ENCODE data around the gene LRBA. TPM values are rescaled to one million over a fixed set of nuclear protein-coding genes. Genes with fewer than 3 reads are reported as not detected.
A peak's percentile ranks its signal among the peaks of the same experiment; 100 is the strongest.

Gene LRBA
- total and polyA plus RNA-seq, 2 donors (not counting 1 experiment from before 2014, with no cell fraction given), result 16.4 to 36.7 TPM

DNA sequence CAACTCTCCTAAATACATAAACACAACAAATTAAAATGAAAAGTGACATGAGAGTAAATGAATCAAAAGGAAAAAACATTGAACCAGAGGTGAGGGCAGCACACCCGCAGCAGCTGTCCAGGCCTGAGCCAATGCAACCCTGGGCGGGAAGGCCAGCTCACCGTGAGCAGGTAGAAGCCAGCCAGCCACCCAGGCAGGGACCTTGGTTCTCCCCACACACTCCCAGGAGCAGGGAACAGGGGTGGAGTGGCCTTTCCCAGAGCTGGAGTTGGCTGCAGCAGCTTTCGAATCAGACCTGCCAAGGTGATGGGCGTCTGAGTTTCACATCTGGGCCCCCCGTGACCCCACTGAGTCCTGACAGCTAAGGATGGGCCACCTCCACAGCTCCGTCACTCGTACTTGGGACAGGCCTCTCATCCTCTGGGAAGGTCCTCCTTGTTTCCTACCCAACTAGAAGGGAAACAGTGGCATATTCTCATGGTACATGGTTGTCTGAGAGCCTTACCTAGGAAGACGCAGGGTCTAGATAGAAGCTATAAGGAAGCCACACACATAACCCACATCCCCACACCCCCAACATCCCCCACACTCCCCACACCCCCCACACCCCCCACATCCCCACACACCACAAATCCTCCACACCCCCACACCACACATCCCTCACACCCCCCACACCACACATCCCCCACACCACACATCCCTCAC lies 764.6 kb downstream of the LRBA start:
- Histone ChIP-seq H3K9ac (ENCODE audit: insufficient read depth, low read length) (no peak overlapping the region), H3K36me3 (ENCODE audit: control insufficient read depth, insufficient read depth, low read length) (peaks cover 2% of the 10 kb centered on the region), H4K20me1 (ENCODE audit: control insufficient read depth, extremely low read depth, insufficient read depth, low read length) (no peaks in the 10 kb centered on the region), H3K9me3 (ENCODE audit: control insufficient read depth, insufficient read depth, low read depth, low read length) (no peaks in the 10 kb centered on the region), H3K4me2 (ENCODE audit: extremely low read depth, insufficient read depth, low read length) (no peak overlapping the region), H3K27me3 (ENCODE audit: control insufficient read depth, insufficient read depth, low read length) (no peaks in the 10 kb centered on the region), H3K4me1 (ENCODE audit: control insufficient read depth, extremely low read depth, insufficient read depth, low read length) (no peaks in the 10 kb centered on the region), H2AFZ (ENCODE audit: low read length) (no peak overlapping the region), H3K27ac (ENCODE audit: insufficient read depth, low read length) (no peak overlapping the region), H3K4me3 (replicated peaks in 1 of 4; ENCODE audit: control extremely low read depth in 1 of 4, insufficient read depth in 1 of 4, low read depth in 3 of 4, low read length in 4 of 4) (no peak overlapping the region), H3K79me2 (ENCODE audit: control insufficient read depth, insufficient read depth, low read length) (no peaks in the 10 kb centered on the region)
- TF ChIP-seq EZH2 (IDR thresholded peaks at IDR 0.05; ENCODE audit: low read length, missing control alignments), result no peak
- TF ChIP-seq, protein P1, sequence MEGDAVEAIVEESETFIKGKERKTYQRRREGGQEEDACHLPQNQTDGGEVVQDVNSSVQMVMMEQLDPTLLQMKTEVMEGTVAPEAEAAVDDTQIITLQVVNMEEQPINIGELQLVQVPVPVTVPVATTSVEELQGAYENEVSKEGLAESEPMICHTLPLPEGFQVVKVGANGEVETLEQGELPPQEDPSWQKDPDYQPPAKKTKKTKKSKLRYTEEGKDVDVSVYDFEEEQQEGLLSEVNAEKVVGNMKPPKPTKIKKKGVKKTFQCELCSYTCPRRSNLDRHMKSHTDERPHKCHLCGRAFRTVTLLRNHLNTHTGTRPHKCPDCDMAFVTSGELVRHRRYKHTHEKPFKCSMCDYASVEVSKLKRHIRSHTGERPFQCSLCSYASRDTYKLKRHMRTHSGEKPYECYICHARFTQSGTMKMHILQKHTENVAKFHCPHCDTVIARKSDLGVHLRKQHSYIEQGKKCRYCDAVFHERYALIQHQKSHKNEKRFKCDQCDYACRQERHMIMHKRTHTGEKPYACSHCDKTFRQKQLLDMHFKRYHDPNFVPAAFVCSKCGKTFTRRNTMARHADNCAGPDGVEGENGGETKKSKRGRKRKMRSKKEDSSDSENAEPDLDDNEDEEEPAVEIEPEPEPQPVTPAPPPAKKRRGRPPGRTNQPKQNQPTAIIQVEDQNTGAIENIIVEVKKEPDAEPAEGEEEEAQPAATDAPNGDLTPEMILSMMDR (conservative IDR thresholded peaks at IDR 0.05 in 1 of 2, IDR thresholded peaks at IDR 0.05 in 1 of 2; ENCODE audit: low read depth in 1 of 2, low read length in 2 of 2), result no peak
- DNase-seq (ENCODE audit: low read depth in 2 of 2), result no peak

DNA sequence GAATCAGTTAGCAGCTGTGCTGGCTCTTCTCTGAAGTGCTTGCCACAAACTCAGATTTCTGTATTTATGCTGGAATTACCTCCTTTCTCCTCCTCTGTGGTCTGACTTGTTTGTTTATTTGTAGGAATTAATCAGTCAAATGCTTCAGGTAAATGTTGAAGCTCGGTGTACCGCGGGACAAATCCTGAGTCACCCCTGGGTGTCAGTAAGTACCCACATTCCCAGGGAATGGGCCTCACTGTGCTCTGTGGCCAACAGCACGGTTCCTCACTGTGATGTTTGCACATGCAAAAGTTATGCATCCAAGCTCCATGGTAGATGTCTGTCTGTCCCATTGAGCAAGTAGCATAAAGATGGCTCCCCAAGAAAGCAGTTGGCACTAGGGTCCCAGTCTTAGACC lies 766.9 kb downstream of the LRBA start:
- Histone ChIP-seq H4K20me1 (ENCODE audit: control insufficient read depth, extremely low read depth, insufficient read depth, low read length) (no peaks in the 10 kb centered on the region), H3K4me1 (ENCODE audit: control insufficient read depth, extremely low read depth, insufficient read depth, low read length) (no peaks in the 10 kb centered on the region), H3K9ac (ENCODE audit: insufficient read depth, low read length) (no peak overlapping the region), H3K9me3 (ENCODE audit: control insufficient read depth, insufficient read depth, low read depth, low read length) (no peaks in the 10 kb centered on the region), H3K27ac (ENCODE audit: insufficient read depth, low read length) (no peak overlapping the region), H3K4me2 (ENCODE audit: extremely low read depth, insufficient read depth, low read length) (no peak overlapping the region), H3K27me3 (ENCODE audit: control insufficient read depth, insufficient read depth, low read length) (no peaks in the 10 kb centered on the region), H3K36me3 (ENCODE audit: control insufficient read depth, insufficient read depth, low read length) (peaks cover 2% of the 10 kb centered on the region), H3K79me2 (ENCODE audit: control insufficient read depth, insufficient read depth, low read length) (no peaks in the 10 kb centered on the region), H3K4me3 (replicated peaks in 1 of 4; ENCODE audit: control extremely low read depth in 1 of 4, insufficient read depth in 1 of 4, low read depth in 3 of 4, low read length in 4 of 4) (no peak overlapping the region), H2AFZ (ENCODE audit: low read length) (no peak overlapping the region)
- TF ChIP-seq, protein P1 (conservative IDR thresholded peaks at IDR 0.05 in 1 of 2, IDR thresholded peaks at IDR 0.05 in 1 of 2; ENCODE audit: low read depth in 1 of 2, low read length in 2 of 2), result no peak
- no peak for TF ChIP-seq EZH2 (IDR thresholded peaks at IDR 0.05; ENCODE audit: low read length, missing control alignments)
- peak in 1 of 2 donors; percentile 58 for DNase-seq (ENCODE audit: low read depth in 2 of 2)

DNA sequence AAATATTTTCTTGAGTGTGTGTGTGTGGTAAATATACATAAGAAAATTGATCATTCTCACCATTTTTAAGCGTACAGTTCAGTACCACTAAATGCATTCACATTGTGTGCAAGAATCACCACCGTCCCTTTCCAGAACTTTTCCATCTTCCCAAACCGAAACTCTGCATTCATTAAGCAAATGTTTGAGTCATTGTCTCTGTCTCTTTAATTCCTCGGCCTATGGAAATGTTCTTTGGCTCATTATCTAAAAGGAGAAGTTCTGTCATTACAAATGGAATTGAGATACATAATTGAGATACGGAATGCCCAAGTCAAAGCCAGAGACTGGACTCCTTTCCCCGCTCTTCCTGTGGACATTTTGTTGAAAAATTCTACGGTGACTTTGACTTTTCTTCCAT lies 767.9 kb downstream of the LRBA start:
- Histone ChIP-seq H3K9me3 (ENCODE audit: control insufficient read depth, insufficient read depth, low read depth, low read length) (no peaks in the 10 kb centered on the region), H4K20me1 (ENCODE audit: control insufficient read depth, extremely low read depth, insufficient read depth, low read length) (no peaks in the 10 kb centered on the region), H3K4me2 (ENCODE audit: extremely low read depth, insufficient read depth, low read length) (no peak overlapping the region), H3K79me2 (ENCODE audit: control insufficient read depth, insufficient read depth, low read length) (no peaks in the 10 kb centered on the region), H3K27ac (ENCODE audit: insufficient read depth, low read length) (no peak overlapping the region), H3K36me3 (ENCODE audit: control insufficient read depth, insufficient read depth, low read length) (peaks cover 2% of the 10 kb centered on the region), H3K9ac (ENCODE audit: insufficient read depth, low read length) (no peak overlapping the region), H3K4me3 (replicated peaks in 1 of 4; ENCODE audit: control extremely low read depth in 1 of 4, insufficient read depth in 1 of 4, low read depth in 3 of 4, low read length in 4 of 4) (no peak overlapping the region), H3K27me3 (ENCODE audit: control insufficient read depth, insufficient read depth, low read length) (no peaks in the 10 kb centered on the region), H3K4me1 (ENCODE audit: control insufficient read depth, extremely low read depth, insufficient read depth, low read length) (no peaks in the 10 kb centered on the region), H2AFZ (ENCODE audit: low read length) (no peak overlapping the region)
- TF ChIP-seq, protein P1 (conservative IDR thresholded peaks at IDR 0.05 in 1 of 2, IDR thresholded peaks at IDR 0.05 in 1 of 2; ENCODE audit: low read depth in 1 of 2, low read length in 2 of 2), result no peak
- TF ChIP-seq EZH2 (IDR thresholded peaks at IDR 0.05; ENCODE audit: low read length, missing control alignments), result no peak
- DNase-seq (ENCODE audit: low read depth in 2 of 2), result no peak

Measured in fibroblast of lung (primary cell).